OCI-M2 (cell line): ENCODE results near the gene LCNL1.

Source experiments
- DNase-seq: peaks from one replicate; lab custom pipeline; 2025; ENCODE audit not compliant: unreplicated experiment; lab: John Stamatoyannopoulos, UW

LCNL1 gene

GRCh38 chr9:136958473-136958872, 24.3 kb upstream of the LCNL1 start:
- no peak for DNase-seq

- no peak for DNase-seq
Observed at GRCh38 chr9:136958898-136959850, 23.6 kb upstream of the LCNL1 start.

GRCh38 chr9:136960212-136960937, 22.4 kb upstream of the LCNL1 start:
- no peak for DNase-seq

GRCh38 chr9:136960938-136961275, 21.9 kb upstream of the LCNL1 start:
- DNase-seq: no peak

GRCh38 chr9:136961279-136962065, 21.3 kb upstream of the LCNL1 start:
- no peak for DNase-seq

- no peak for DNase-seq
Observed at GRCh38 chr9:136962163-136962562, 20.6 kb upstream of the LCNL1 start.

- no peak for DNase-seq
Observed at GRCh38 chr9:136962701-136963248, 20.0 kb upstream of the LCNL1 start.

GRCh38 chr9:136963341-136963740, 19.5 kb upstream of the LCNL1 start:
- no peak for DNase-seq

- no peak for DNase-seq
Observed at GRCh38 chr9:136963751-136964150, 19.0 kb upstream of the LCNL1 start.

GRCh38 chr9:136964171-136964689, 18.6 kb upstream of the LCNL1 start:
- no peak for DNase-seq

GRCh38 chr9:136964833-136965422, 17.9 kb upstream of the LCNL1 start:
- no peak for DNase-seq

GRCh38 chr9:136965771-136966484, 16.9 kb upstream of the LCNL1 start:
- DNase-seq: no peak

- DNase-seq: no peak
Observed at GRCh38 chr9:136968333-136969127, 14.3 kb upstream of the LCNL1 start.

GRCh38 chr9:136969150-136969549, 13.6 kb upstream of the LCNL1 start:
- DNase-seq: no peak

- no peak for DNase-seq
Observed at GRCh38 chr9:136969774-136970173, 13.0 kb upstream of the LCNL1 start.

- no peak for DNase-seq
Observed at GRCh38 chr9:136970361-136970760, 12.4 kb upstream of the LCNL1 start.

- no peak for DNase-seq
Observed at GRCh38 chr9:136971746-136972145, 11.0 kb upstream of the LCNL1 start.

GRCh38 chr9:136972335-136972734, 10.5 kb upstream of the LCNL1 start:
- DNase-seq: no peak

GRCh38 chr9:136972743-136973142, 10.1 kb upstream of the LCNL1 start:
- no peak for DNase-seq
